HEK293 (cell line): ENCODE measurements around the gene CA9.

Experiments
- CTCF ChIA-PET: fragments of 350-600 bp; formaldehyde crosslinking; extraction: SDS; loops from one replicate; lab custom pipeline; 2021; ENCODE audit warnings: antibody characterized with exemption; lab: Yijun Ruan, JAX
- POLR2A ChIA-PET: fragments of 300-600 bp; formaldehyde crosslinking; extraction: SDS; loops from one replicate; lab custom pipeline; 2020; ENCODE audit warnings: antibody characterized with exemption, inconsistent platforms; lab: Yijun Ruan, JAX
- H3K27ac ChIP-seq: fragments of 200-500 bp; sonication (Bioruptor generic); 2 replicates; pipeline ENCODE4 v1.5.1; 2014; ENCODE audit warnings: low read depth, low read length, control low read depth, inconsistent platforms; ENCODE audit errors: extremely low read depth
- H3K36me3 ChIP-seq, 2 experiments: fragments of 200-500 bp in 1 of 2; sonication (Bioruptor generic) in 1 of 2; 1 replicate in 1 of 2; 2 replicates in 1 of 2; pipeline ENCODE4 v1.5.1; 2014 to 2017; ENCODE audit warnings: inconsistent platforms in 2 of 2, low read length in 2 of 2; ENCODE audit not compliant: control insufficient read depth in 2 of 2, insufficient read depth in 1 of 2
- H3K4me1 ChIP-seq: fragments of 200-500 bp; sonication (Bioruptor generic); 2 replicates; pipeline ENCODE4 v1.5.1; 2014; ENCODE audit warnings: mild to moderate bottlenecking, low read length, inconsistent platforms; ENCODE audit not compliant: control insufficient read depth, insufficient read depth
- H3K4me3 ChIP-seq: 2 replicates; pipeline ENCODE4 v1.5.1; 2011; ENCODE audit warnings: low read depth, mild to moderate bottlenecking, control low read depth, low read length, moderate library complexity
- H3K9me3 ChIP-seq: fragments of 200-500 bp; sonication (Bioruptor generic); 2 replicates; pipeline ENCODE4 v1.5.1; 2014; ENCODE audit warnings: low read depth, low read length, inconsistent platforms; ENCODE audit not compliant: control insufficient read depth, insufficient read depth
- FEZF1 ChIP-seq: fragments of 450-650 bp; formaldehyde crosslinking; IDR thresholded peaks from 2 replicates; pipeline ENCODE4 v1.5.1; 2016; ENCODE audit warnings: missing biosample characterization, missing genetic modification characterization
- GFI1B ChIP-seq: fragments of 450-650 bp; formaldehyde crosslinking; IDR thresholded peaks from 2 replicates; pipeline ENCODE4 v1.5.1; 2016; ENCODE audit warnings: missing biosample characterization, missing genetic modification characterization
- GLI2 ChIP-seq: fragments of 450-650 bp; formaldehyde crosslinking; IDR thresholded peaks from 2 replicates; pipeline ENCODE4; 2017; ENCODE audit warnings: missing biosample characterization, missing genetic modification characterization, low read depth, borderline replicate concordance
- KLF16 ChIP-seq: fragments of 450-650 bp; formaldehyde crosslinking; IDR thresholded peaks from 2 replicates; pipeline ENCODE4 v1.5.1; 2017; ENCODE audit warnings: missing biosample characterization, missing genetic modification characterization
- PRDM6 ChIP-seq: fragments of 450-650 bp; formaldehyde crosslinking; IDR thresholded peaks from 2 replicates; pipeline ENCODE4 v1.5.1; 2017; ENCODE audit warnings: missing biosample characterization, missing genetic modification characterization
- REPIN1 ChIP-seq: fragments of 450-650 bp; formaldehyde crosslinking; IDR thresholded peaks from 2 replicates; pipeline ENCODE4 v1.5.1; 2017; ENCODE audit warnings: missing biosample characterization, missing genetic modification characterization, low read depth
- TSHZ1 ChIP-seq: fragments of 450-650 bp; formaldehyde crosslinking; IDR thresholded peaks from 2 replicates; pipeline ENCODE4 v1.5.1; 2016; ENCODE audit warnings: missing biosample characterization, missing genetic modification characterization, borderline replicate concordance
- YY2 ChIP-seq: fragments of 450-650 bp; formaldehyde crosslinking; IDR thresholded peaks from 2 replicates; pipeline ENCODE4 v1.5.1; 2016; ENCODE audit warnings: missing biosample characterization, missing genetic modification characterization
- ZBTB26 ChIP-seq: fragments of 450-650 bp; formaldehyde crosslinking; optimal IDR thresholded peaks from 2 replicates; pipeline ENCODE3; 2016; ENCODE audit warnings: missing biosample characterization, mild to moderate bottlenecking, missing genetic modification characterization
- ZBTB7A ChIP-seq: fragments of 450-650 bp; formaldehyde crosslinking; IDR thresholded peaks from 2 replicates; pipeline ENCODE4 v1.5.1; 2016; ENCODE audit warnings: low read depth, missing biosample characterization, missing genetic modification characterization
- ZFP69B ChIP-seq: fragments of 450-650 bp; formaldehyde crosslinking; IDR thresholded peaks from 2 replicates; pipeline ENCODE4 v1.5.1; 2016; ENCODE audit warnings: missing biosample characterization, missing genetic modification characterization
- ZNF157 ChIP-seq: fragments of 450-650 bp; formaldehyde crosslinking; IDR thresholded peaks from 2 replicates; pipeline ENCODE4 v1.5.1; 2016; ENCODE audit warnings: missing biosample characterization, missing genetic modification characterization
- ZNF214 ChIP-seq: fragments of 450-650 bp; formaldehyde crosslinking; IDR thresholded peaks from 2 replicates; pipeline ENCODE4 v1.5.1; 2017; ENCODE audit warnings: missing biosample characterization, mild to moderate bottlenecking, missing genetic modification characterization, borderline replicate concordance
- ZNF302 ChIP-seq: fragments of 450-650 bp; formaldehyde crosslinking; IDR thresholded peaks from 2 replicates; pipeline ENCODE4 v1.5.1; 2016; ENCODE audit warnings: missing biosample characterization, missing genetic modification characterization, low read depth
- ZNF335 ChIP-seq: fragments of 450-650 bp; formaldehyde crosslinking; conservative IDR thresholded peaks from 2 replicates; pipeline ENCODE4 v1.5.1; 2016; ENCODE audit warnings: missing biosample characterization, missing genetic modification characterization
- ZNF341 ChIP-seq: fragments of 450-650 bp; formaldehyde crosslinking; IDR thresholded peaks from 2 replicates; pipeline ENCODE4; 2016; ENCODE audit warnings: low read depth, missing biosample characterization, missing genetic modification characterization
- ZNF423 ChIP-seq: fragments of 450-650 bp; formaldehyde crosslinking; IDR thresholded peaks from 2 replicates; pipeline ENCODE4 v1.5.1; 2016; ENCODE audit warnings: missing biosample characterization, missing genetic modification characterization
- ZNF510 ChIP-seq: fragments of 450-650 bp; formaldehyde crosslinking; IDR thresholded peaks from 2 replicates; pipeline ENCODE4 v1.5.1; 2018; ENCODE audit warnings: mild to moderate bottlenecking, missing genetic modification characterization, missing biosample characterization; ENCODE audit not compliant: insufficient replicate concordance
- ZNF521 ChIP-seq: fragments of 450-650 bp; formaldehyde crosslinking; IDR thresholded peaks from 2 replicates; pipeline ENCODE4 v1.5.1; 2017; ENCODE audit warnings: missing biosample characterization, mild to moderate bottlenecking, missing genetic modification characterization
- ZNF580 ChIP-seq: fragments of 450-650 bp; formaldehyde crosslinking; IDR thresholded peaks from 2 replicates; pipeline ENCODE4 v1.5.1; 2016; ENCODE audit warnings: missing biosample characterization, missing genetic modification characterization
- ZNF596 ChIP-seq: fragments of 450-650 bp; IDR thresholded peaks from 2 replicates; pipeline ENCODE4 v1.5.0; 2018; ENCODE audit warnings: missing biosample characterization, mild to moderate bottlenecking, missing genetic modification characterization, moderate library complexity
- ZNF629 ChIP-seq: fragments of 450-650 bp; formaldehyde crosslinking; IDR thresholded peaks from 2 replicates; pipeline ENCODE4 v1.5.1; 2017; ENCODE audit warnings: missing biosample characterization, missing genetic modification characterization
- ZXDB ChIP-seq: fragments of 450-650 bp; formaldehyde crosslinking; IDR thresholded peaks from 2 replicates; pipeline ENCODE4 v1.5.1; 2016; ENCODE audit warnings: missing biosample characterization, missing genetic modification characterization

CA9 gene

GRCh38 chr9:35691334-35691650 lies 17.6 kb downstream of the CA9 start:
- TF ChIP-seq ZNF335 (tag by site-specific recombination): 0 out of 2 replicates have a peak, but pooled peaks have one; percentile 77
- no peak for TF ChIP-seq GFI1B
- peaks cover 3% of the 10 kb centered on the region; the same call in 1 of the 2 replicates for H3K4me1 ChIP-seq
- no peak overlapping the region; the same call in 1 of the 2 replicates for H3K27ac ChIP-seq
- peak overlapping the region; percentile 58 for H3K4me3 ChIP-seq
- no peaks in the 10 kb centered on the region for H3K9me3 ChIP-seq
- POLR2A ChIA-PET: interaction anchor here (0.6 to 2.9 kb wide), 12 partner anchors 11 to 1954 kb away, joined by 3 to 23 read pairs (median 6); partner anchors contain the start of genes ARHGEF39, CCDC107, CREB3 and RMRP
- CTCF ChIA-PET: interaction anchor here (0.6 to 9.0 kb wide), 9 partner anchors 8 to 216 kb away, joined by 3 to 157 read pairs (median 3); partner anchors contain the start of genes ARHGEF39, CCDC107, CREB3 and RMRP
- peaks cover 0 to 7% of the 10 kb centered on the region in 2 experiments; a peak in 1 of 3 replicates for H3K36me3 ChIP-seq

GRCh38 chr9:35691757-35692301 lies 18.1 kb downstream of the CA9 start:
- Histone ChIP-seq H3K9me3 (no peaks in the 10 kb centered on the region), H3K27ac (no peak overlapping the region), H3K4me3 (no peak overlapping the region), H3K36me3 (peaks cover 0 to 12% of the 10 kb centered on the region in 2 experiments; a peak in 1 of 3 replicates), H3K4me1 (peaks cover 3% of the 10 kb centered on the region; the same call in 1 of the 2 replicates)
- TF ChIP-seq PRDM6 (tag by site-specific recombination): no peak
- TF ChIP-seq GLI2: no peak
- no peak for TF ChIP-seq ZNF510 (tag by site-specific recombination)
- TF ChIP-seq ZNF629 (tag by site-specific recombination): no peak
- peak; percentile 70 for TF ChIP-seq ZNF335 (tag by site-specific recombination)
- no peak for TF ChIP-seq FEZF1 (tag by site-specific recombination)
- no peak for TF ChIP-seq ZXDB (tag by site-specific recombination)
- POLR2A ChIA-PET: interaction anchor here (0.6 to 2.9 kb wide), 8 partner anchors 21 to 1954 kb away, joined by 3 to 23 read pairs (median 9); partner anchors contain the start of genes CCDC107, CREB3, RMRP and TLN1
- CTCF ChIA-PET: interaction anchor here (0.6 to 9.0 kb wide), 8 partner anchors 8 to 215 kb away, joined by 3 to 157 read pairs (median 3); partner anchors contain the start of genes ARHGEF39, CCDC107, CREB3 and RMRP

GRCh38 chr9:35695943-35696401 lies 22.2 kb downstream of the CA9 start:
- no peaks in the 10 kb centered on the region for H3K9me3 ChIP-seq
- CTCF ChIA-PET: interaction anchor here (0.6 to 9.0 kb wide), 25 partner anchors 8 to 675 kb away, joined by 3 to 157 read pairs (median 9); partner anchors contain the start of genes ARHGEF39, CA9, CCDC107 and CREB3
- peaks cover 15 to 54% of the 10 kb centered on the region in 2 experiments; a peak in 2 of 3 replicates for H3K36me3 ChIP-seq
- no peaks in the 10 kb centered on the region for H3K4me1 ChIP-seq
- POLR2A ChIA-PET: interaction anchor here (0.7 to 3.8 kb wide), 10 partner anchors 7 to 38 kb away, joined by 3 to 31 read pairs (median 4); partner anchors contain the start of genes ARHGEF39, CCDC107, CREB3 and RMRP
- H3K4me3 ChIP-seq: no peak overlapping the region
- no peak overlapping the region for H3K27ac ChIP-seq
- no peak for TF ChIP-seq ZNF341
- TF ChIP-seq ZFP69B (tag by site-specific recombination): no peak
- no peak for TF ChIP-seq ZBTB26 (tag by site-specific recombination)
- TF ChIP-seq ZNF423 (tag by site-specific recombination): no peak
- TF ChIP-seq ZBTB7A (tag by site-specific recombination): no peak
- no peak for TF ChIP-seq ZNF214 (tag by site-specific recombination)
- no peak for TF ChIP-seq YY2 (tag by site-specific recombination)
- no peak for TF ChIP-seq ZNF302 (tag by site-specific recombination)
- no peak for TF ChIP-seq ZNF521 (tag by site-specific recombination)
- no peak for TF ChIP-seq TSHZ1
- no peak for TF ChIP-seq KLF16 (tag by site-specific recombination)
- TF ChIP-seq ZNF596 (tag by site-specific recombination): no peak
- TF ChIP-seq ZNF580 (tag by site-specific recombination): no peak
- no peak for TF ChIP-seq ZNF157 (tag by site-specific recombination)
- no peak for TF ChIP-seq REPIN1 (tag by site-specific recombination)
